CD4-positive, alpha-beta T cell treated with Interleukin-2 at 100 ng/mL for 4 hours (primary cell): ENCODE measurements around the gene OR4C12.
"Not testable (repeated sequence)": the region's sequence is repeated elsewhere in the genome, so short reads cannot be mapped to it uniquely, and the experiment has no call there.

Source experiments
- DNase-seq: peaks from one replicate; pipeline ENCODE4 v3.0.0-alpha.2; 2020; ENCODE audit warnings: low spot score

OR4C12 gene

GRCh38 chr11:49982435-49982834, at the start of gene OR4C12:
Gene OR4C12 (minus strand): TSS chr11:49982535. CDS start chr11:49982501, 34 bp downstream.
- DNase-seq, result not testable (repeated sequence)

GRCh38 chr11:50030193-50030592, 47.9 kb upstream of the OR4C12 start:
- DNase-seq, result no peak

GRCh38 chr11:49995565-49995964, 13.2 kb upstream of the OR4C12 start:
- peak; percentile 11 for DNase-seq

DNA sequence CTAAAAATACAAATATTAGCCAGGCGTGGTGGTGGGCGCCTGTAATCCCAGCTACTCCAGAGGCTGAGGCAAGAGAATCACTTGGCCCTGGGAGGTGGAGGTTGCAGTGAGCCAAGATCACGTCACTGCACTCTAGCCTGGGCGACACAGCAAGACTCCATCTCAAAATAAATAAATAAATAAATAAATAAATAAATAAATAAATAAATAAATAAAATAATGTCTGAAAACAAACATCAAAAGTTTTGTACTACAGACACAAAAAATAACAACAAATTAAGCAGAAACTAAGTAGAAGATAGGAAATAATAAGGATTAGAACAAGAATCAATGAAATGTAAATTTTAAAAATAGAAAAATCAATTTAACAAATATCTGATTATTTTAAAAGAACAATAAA, 8.9 kb downstream of the OR4C12 start:
- DNase-seq, result not testable (repeated sequence)

GRCh38 chr11:49952091-49952490, 30.2 kb downstream of the OR4C12 start, which contains the start of gene OR4C13:
Gene OR4C13 (plus strand): TSS chr11:49952391. CDS start chr11:49952423, 32 bp downstream.
- no peak for DNase-seq

DNA sequence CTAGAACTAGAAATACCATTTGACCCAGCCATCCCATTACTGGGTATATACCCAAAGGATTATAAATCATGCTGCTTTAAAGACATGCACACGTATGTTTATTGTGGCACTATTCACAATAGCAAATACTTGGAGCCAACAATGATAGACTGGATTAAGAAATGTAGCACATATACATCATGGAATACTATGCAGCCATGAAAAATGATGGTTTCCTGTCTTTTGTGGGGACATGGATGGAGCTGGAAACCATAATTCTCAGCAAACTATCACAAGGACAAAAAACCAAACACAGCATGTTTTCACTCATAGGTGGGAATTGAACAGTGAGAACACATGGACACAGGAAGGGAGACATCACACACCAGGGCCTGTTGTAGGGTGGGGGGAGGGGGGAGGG, 33.6 kb downstream of the OR4C12 start:
- not testable (repeated sequence) for DNase-seq
